Esophagus squamous epithelium (tissue), 5 donors: ENCODE data around the gene CRABP2. TPM values are rescaled to one million over a fixed set of nuclear protein-coding genes. Genes with fewer than 3 reads are reported as not detected.

ENCODE experiments used
- DNase-seq: peaks from one replicate; lab custom pipeline; 2025; lab: John Stamatoyannopoulos, UW
- H3K27ac ChIP-seq, 4 donors: fragments of 200-600 bp; sonication (generic); one replicate each; pipeline ENCODE4 v1.5.1; 2016 to 2019; ENCODE audit warnings: mild to moderate bottlenecking in 1 of 4
- H3K27me3 ChIP-seq, 4 donors: fragments of 200-600 bp; sonication (generic); 1 replicate in 3 of 4; 2 replicates in 1 of 4; pipeline versions ENCODE4 v1.5.1 to v1.6.0; 2017 to 2021; ENCODE audit warnings: antibody characterized with exemption in 1 of 4
- H3K36me3 ChIP-seq, 3 donors: fragments of 200-600 bp; sonication (generic); one replicate each; pipeline ENCODE4 v1.5.1; 2016 to 2019
- H3K4me1 ChIP-seq, 3 donors: fragments of 200-600 bp; sonication (generic); one replicate each; pipeline ENCODE4 v1.5.1; 2017 to 2019
- H3K4me3 ChIP-seq, 4 donors: fragments of 200-600 bp; sonication (generic); 1 replicate in 3 of 4; 2 replicates in 1 of 4; pipeline ENCODE4 v1.5.1; 2016 to 2019; ENCODE audit warnings: mild to moderate bottlenecking in 2 of 4, moderate library complexity in 1 of 4
- H3K9me3 ChIP-seq, 3 donors: fragments of 200-600 bp; sonication (generic); one replicate each; pipeline ENCODE4 v1.5.1; 2016 to 2019
- CTCF ChIP-seq, 6 experiments: fragments of 450-650 bp in 4 of 6; fragments of 200-600 bp in 2 of 6; sonication (generic) in 2 of 6; IDR thresholded peaks; one replicate each; pipeline ENCODE4 v1.5.1; 2016 to 2019; ENCODE audit warnings: antibody characterized with exemption in 6 of 6, mild to moderate bottlenecking in 4 of 6, moderate library complexity in 4 of 6
- POLR2A ChIP-seq, 4 donors: fragments of 450-650 bp; IDR thresholded peaks; one replicate each; pipeline ENCODE4 v1.6.1; 2017; ENCODE audit warnings: antibody characterized with exemption in 4 of 4, mild to moderate bottlenecking in 4 of 4, moderate library complexity in 3 of 4
- WGBS, 2 donors: methylation state at CpG; one replicate each; pipeline ENCODE4 v1.1.5; 2018; 5-methylcytosine and 5-hydroxymethylcytosine counted together
- intact Hi-C: fragments of 100-400 bp; cut with DNase I; formaldehyde crosslinking; loops from one replicate; pipeline ENCODE4 v1.15.0; 2022
- total RNA-seq, 4 donors: library from RNA; depleted of rRNA; stranded (reverse); fragments of >200 nt; gene quantifications; one replicate each; pipeline ENCODE4 v1.1.0, GENCODE V29; 2016
- donor health status: DM: yes; HTN: yes; CAD: no.

Gene CRABP2
- total RNA-seq, 4 donors from 2014 or later, result 149 to 916 (median 441) TPM

- Histone ChIP-seq H3K27me3 (peaks cover 0 to 29% (median 0%) of the 10 kb centered on the region in 4 donors), H3K27ac (peak overlapping the region in 3 of 4 donors; percentile 75 to 90 (median 83)), H3K4me3 (no peak overlapping the region), H3K4me1 (peaks cover 13 to 65% (median 42%) of the 10 kb centered on the region in 3 donors), H3K9me3 (no peaks in the 10 kb centered on the region), H3K36me3 (peaks cover 0 to 7% (median 0%) of the 10 kb centered on the region in 3 donors)
- WGBS, 2 donors, result 73 to 76% methylated on average over 6 to 8 of the region's 17 CpGs
- intact Hi-C loops, result no loop called here
- TF ChIP-seq CTCF (IDR thresholded peaks at IDR 0.05), result no peak
- no peak for TF ChIP-seq POLR2A (IDR thresholded peaks at IDR 0.05)
- no peak for DNase-seq
These were observed 36.4 kb downstream of the CRABP2 start for GRCh38 chr1:156668801-156669637.

- no peaks in the 10 kb centered on the region for H3K9me3 ChIP-seq
- DNase-seq, result no peak
- peaks cover 13 to 72% (median 47%) of the 10 kb centered on the region in 3 donors for H3K4me1 ChIP-seq
- no peak overlapping the region for H3K4me3 ChIP-seq
- peaks cover 0 to 7% (median 0%) of the 10 kb centered on the region in 3 donors for H3K36me3 ChIP-seq
- TF ChIP-seq POLR2A (IDR thresholded peaks at IDR 0.05), result no peak
- no peak for TF ChIP-seq CTCF (IDR thresholded peaks at IDR 0.05)
- peak overlapping the region; percentile 55 to 90 (median 79) for H3K27ac ChIP-seq
- WGBS, 2 donors, result 59 to 72% methylated on average over 2 to 4 of the region's 9 CpGs
- intact Hi-C loops, result no loop called here
- peaks cover 0 to 20% (median 0%) of the 10 kb centered on the region in 4 donors for H3K27me3 ChIP-seq
These were observed 37.2 kb downstream of the CRABP2 start for GRCh38 chr1:156667968-156668709.

- Histone ChIP-seq H3K27ac (peak overlapping the region; percentile 55 to 90 (median 79)), H3K27me3 (peaks cover 0 to 15% (median 0%) of the 10 kb centered on the region in 4 donors), H3K9me3 (no peaks in the 10 kb centered on the region), H3K36me3 (peaks cover 0 to 3% (median 0%) of the 10 kb centered on the region in 3 donors), H3K4me3 (no peak overlapping the region), H3K4me1 (peaks cover 13 to 78% (median 52%) of the 10 kb centered on the region in 3 donors)
- TF ChIP-seq POLR2A (IDR thresholded peaks at IDR 0.05) (no peak), CTCF (IDR thresholded peaks at IDR 0.05) (no peak)
- no CpG with 5 or more reads among the region's 5 CpGs for WGBS, 2 donors
- intact Hi-C loops, result no loop called here
- no peak for DNase-seq
These were observed 37.8 kb downstream of the CRABP2 start for GRCh38 chr1:156667610-156667967.

GRCh38 chr1:156666862-156667609 lies 38.3 kb downstream of the CRABP2 start:
- Histone ChIP-seq H3K27me3 (peaks cover 0 to 9% (median 0%) of the 10 kb centered on the region in 4 donors), H3K27ac (peak overlapping the region; percentile 55 to 90 (median 79)), H3K9me3 (no peaks in the 10 kb centered on the region), H3K4me1 (peaks cover 15 to 83% (median 58%) of the 10 kb centered on the region in 3 donors), H3K36me3 (no peaks in the 10 kb centered on the region), H3K4me3 (no peak overlapping the region)
- DNase-seq, result no peak
- intact Hi-C loops, result no loop called here
- TF ChIP-seq CTCF (IDR thresholded peaks at IDR 0.05) (no peak), POLR2A (IDR thresholded peaks at IDR 0.05) (no peak)
- WGBS, 2 donors, result 66 to 81% methylated on average over 4 to 6 of the region's 9 CpGs
